GM19238 (cell line): ENCODE results near the gene ZFHX3.
"Not testable (repeated sequence)": the region's sequence is repeated elsewhere in the genome, so short reads cannot be mapped to it uniquely, and the experiment has no call there.

Source experiments
- DNase-seq: peaks from one replicate; pipeline ENCODE4 v3.0.0; 2011; ENCODE audit warnings: low spot score; ENCODE audit not compliant: insufficient read length

Gene ZFHX3

GRCh38 chr16:73023752-73024570 is 24.0 kb downstream of the ZFHX3 start:
- DNase-seq = no peak

GRCh38 chr16:73023320-73023719 is 24.6 kb downstream of the ZFHX3 start:
- DNase-seq = no peak

GRCh38 chr16:73022534-73022933 is 25.4 kb downstream of the ZFHX3 start:
- DNase-seq = no peak

GRCh38 chr16:73021866-73022495 is 25.9 kb downstream of the ZFHX3 start:
- DNase-seq = no peak

- no peak for DNase-seq
Measured at GRCh38 chr16:73020409-73020884, 27.5 kb downstream of the ZFHX3 start.

- no peak for DNase-seq
Measured at GRCh38 chr16:73019457-73020362, 28.2 kb downstream of the ZFHX3 start.

- no peak for DNase-seq
Measured at GRCh38 chr16:73018821-73019456, 29.0 kb downstream of the ZFHX3 start.

- DNase-seq = no peak
Measured at GRCh38 chr16:73017321-73017720, 30.6 kb downstream of the ZFHX3 start.

GRCh38 chr16:73016488-73016830 is 31.5 kb downstream of the ZFHX3 start:
- peak; percentile 45 for DNase-seq

GRCh38 chr16:73015612-73016487 is 32.1 kb downstream of the ZFHX3 start:
- peak; percentile 63 for DNase-seq

- DNase-seq = no peak
Measured at GRCh38 chr16:73014768-73015167, 33.2 kb downstream of the ZFHX3 start.

GRCh38 chr16:73013974-73014373 is 34.0 kb downstream of the ZFHX3 start:
- DNase-seq = no peak

- no peak for DNase-seq
Measured at GRCh38 chr16:73012341-73012740, 35.6 kb downstream of the ZFHX3 start.

GRCh38 chr16:73011926-73012325 is 36.0 kb downstream of the ZFHX3 start:
- no peak for DNase-seq

- DNase-seq = no peak
Measured at GRCh38 chr16:73010150-73010676, 37.7 kb downstream of the ZFHX3 start.

- DNase-seq = not testable (repeated sequence)
Measured at GRCh38 chr16:73009710-73010109, 38.2 kb downstream of the ZFHX3 start.

GRCh38 chr16:73006026-73006425 is 41.9 kb downstream of the ZFHX3 start:
- no peak for DNase-seq

- DNase-seq = no peak
Measured at GRCh38 chr16:73002866-73003265, 45.1 kb downstream of the ZFHX3 start.

- no peak for DNase-seq
Measured at GRCh38 chr16:73000907-73001521, 46.9 kb downstream of the ZFHX3 start.
